KOPT-K1 (cell line): ENCODE measurements around the gene SLC46A2.

ENCODE experiments used
- H3K27ac ChIP-seq: fragments of 200-600 bp; sonication (generic); 2 replicates; pipeline ENCODE4 v1.5.1; 2016; ENCODE audit warnings: antibody characterized with exemption, mild to moderate bottlenecking, low read depth, low read length; ENCODE audit not compliant: poor library complexity, severe bottlenecking
- H3K36me3 ChIP-seq: fragments of 200-600 bp; sonication (generic); 2 replicates; pipeline ENCODE4 v1.5.1; 2017; ENCODE audit warnings: antibody characterized with exemption, mild to moderate bottlenecking, low read length, moderate library complexity; ENCODE audit not compliant: insufficient read depth
- H3K9me3 ChIP-seq: fragments of 200-600 bp; sonication (generic); 2 replicates; pipeline ENCODE4 v1.5.1; 2017; ENCODE audit warnings: antibody characterized with exemption, low read length, mild to moderate bottlenecking; ENCODE audit not compliant: insufficient read depth, poor library complexity, severe bottlenecking

SLC46A2 gene

GRCh38 chr9:112856200-112856599 lies 34.5 kb downstream of the SLC46A2 start:
- H3K36me3 ChIP-seq: no peaks in the 10 kb centered on the region
- H3K27ac ChIP-seq: no peak overlapping the region
- no peaks in the 10 kb centered on the region for H3K9me3 ChIP-seq

- Histone ChIP-seq H3K36me3 (no peaks in the 10 kb centered on the region), H3K9me3 (no peaks in the 10 kb centered on the region), H3K27ac (no peak overlapping the region)
These were observed 36.0 kb downstream of the SLC46A2 start for GRCh38 chr9:112854657-112855056.

DNA sequence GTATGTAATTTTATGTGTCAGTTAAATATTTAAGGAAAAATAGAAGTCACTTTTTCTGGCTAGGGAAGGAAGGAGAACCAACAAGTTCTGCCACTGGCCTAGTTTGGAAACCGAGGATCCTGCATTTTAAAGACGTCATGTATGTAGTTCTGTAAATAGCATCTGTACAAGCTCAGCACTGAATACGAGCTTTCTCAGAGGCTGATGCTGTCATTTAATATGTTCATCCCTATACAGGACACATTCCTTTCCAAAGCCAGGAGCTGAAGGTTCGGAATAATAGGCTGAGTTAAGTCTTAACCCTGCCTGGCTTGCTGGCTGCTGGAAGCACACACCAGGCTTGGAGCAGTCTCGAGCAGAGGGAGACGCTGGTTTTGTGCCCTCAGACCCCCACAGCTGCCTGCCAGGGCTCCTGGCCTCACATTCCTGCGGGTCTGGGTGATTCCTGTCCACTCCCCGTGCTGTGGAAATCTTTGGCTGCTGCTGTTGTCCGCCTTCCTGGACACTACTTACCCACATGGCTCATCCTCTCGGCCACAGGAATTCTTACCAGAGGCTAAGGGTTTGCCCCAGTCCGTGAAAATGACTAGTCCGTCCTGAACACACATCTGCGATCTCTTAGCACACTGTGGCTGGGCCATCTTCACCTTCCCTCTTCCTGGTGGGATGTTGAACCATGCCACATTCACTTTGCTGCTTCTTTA lies 36.6 kb downstream of the SLC46A2 start:
- H3K36me3 ChIP-seq: no peaks in the 10 kb centered on the region
- H3K9me3 ChIP-seq: no peaks in the 10 kb centered on the region
- H3K27ac ChIP-seq: no peak overlapping the region

DNA sequence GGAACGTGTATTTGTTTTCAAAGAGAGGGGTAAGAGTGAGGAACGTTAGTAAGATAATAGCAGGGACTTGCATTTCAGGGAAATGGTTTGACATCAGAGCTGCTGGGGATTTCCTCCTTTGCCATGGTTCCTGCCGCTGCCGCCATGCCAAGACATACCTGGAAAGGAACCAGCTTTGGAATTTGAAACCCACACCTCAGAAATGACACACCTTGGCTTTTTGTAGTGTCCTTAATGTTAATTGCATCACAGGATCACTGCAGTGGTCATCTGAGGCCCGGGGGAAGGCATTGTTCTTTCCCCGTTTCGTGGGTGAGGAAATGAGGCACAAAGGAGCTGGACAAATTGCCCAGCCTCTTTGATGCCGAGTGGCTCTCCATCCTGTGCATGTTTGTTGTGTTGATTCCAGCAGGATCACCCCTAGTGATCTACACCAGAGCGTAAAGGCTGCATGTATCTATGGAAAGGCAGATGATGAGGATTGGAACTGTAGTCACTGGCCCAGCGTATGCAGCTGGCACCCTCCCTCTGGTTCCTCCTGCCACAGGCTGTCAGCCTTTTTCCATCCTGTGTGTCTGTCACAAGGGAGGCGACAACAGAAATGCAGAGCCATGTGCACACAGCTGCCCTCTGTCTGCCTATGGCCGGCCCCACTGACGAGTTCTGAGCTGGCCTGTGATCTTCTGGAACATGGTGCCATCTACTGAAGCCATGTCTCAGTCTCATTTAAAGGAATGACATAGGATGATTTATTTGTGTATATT lies 37.8 kb downstream of the SLC46A2 start:
- no peaks in the 10 kb centered on the region for H3K9me3 ChIP-seq
- H3K36me3 ChIP-seq: no peaks in the 10 kb centered on the region
- no peak overlapping the region for H3K27ac ChIP-seq

DNA sequence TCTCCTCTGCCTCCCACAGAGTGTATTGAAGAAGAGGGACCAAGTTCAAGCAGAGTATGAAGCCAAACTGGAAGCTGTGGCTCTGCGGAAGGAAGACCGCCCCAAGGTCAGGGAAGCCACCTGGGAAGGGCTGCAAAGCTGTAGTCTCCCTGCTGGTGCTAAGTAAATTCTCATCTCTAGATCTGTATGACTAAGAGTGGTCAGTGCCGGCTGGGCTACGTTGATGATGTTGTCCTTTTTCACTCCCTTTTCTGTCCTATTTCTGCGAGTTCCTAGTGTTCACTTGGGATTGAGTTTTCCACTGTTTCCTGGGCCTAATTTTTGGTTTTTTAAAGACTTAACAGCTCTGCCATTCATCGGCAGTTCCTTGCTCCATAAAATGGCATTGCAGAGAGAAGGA lies 39.8 kb downstream of the SLC46A2 start:
- Histone ChIP-seq H3K27ac (no peak overlapping the region), H3K9me3 (no peaks in the 10 kb centered on the region), H3K36me3 (no peaks in the 10 kb centered on the region)

- Histone ChIP-seq H3K36me3 (no peaks in the 10 kb centered on the region), H3K27ac (no peak overlapping the region), H3K9me3 (no peaks in the 10 kb centered on the region)
These were observed 41.2 kb downstream of the SLC46A2 start for GRCh38 chr9:112849363-112849922.

DNA sequence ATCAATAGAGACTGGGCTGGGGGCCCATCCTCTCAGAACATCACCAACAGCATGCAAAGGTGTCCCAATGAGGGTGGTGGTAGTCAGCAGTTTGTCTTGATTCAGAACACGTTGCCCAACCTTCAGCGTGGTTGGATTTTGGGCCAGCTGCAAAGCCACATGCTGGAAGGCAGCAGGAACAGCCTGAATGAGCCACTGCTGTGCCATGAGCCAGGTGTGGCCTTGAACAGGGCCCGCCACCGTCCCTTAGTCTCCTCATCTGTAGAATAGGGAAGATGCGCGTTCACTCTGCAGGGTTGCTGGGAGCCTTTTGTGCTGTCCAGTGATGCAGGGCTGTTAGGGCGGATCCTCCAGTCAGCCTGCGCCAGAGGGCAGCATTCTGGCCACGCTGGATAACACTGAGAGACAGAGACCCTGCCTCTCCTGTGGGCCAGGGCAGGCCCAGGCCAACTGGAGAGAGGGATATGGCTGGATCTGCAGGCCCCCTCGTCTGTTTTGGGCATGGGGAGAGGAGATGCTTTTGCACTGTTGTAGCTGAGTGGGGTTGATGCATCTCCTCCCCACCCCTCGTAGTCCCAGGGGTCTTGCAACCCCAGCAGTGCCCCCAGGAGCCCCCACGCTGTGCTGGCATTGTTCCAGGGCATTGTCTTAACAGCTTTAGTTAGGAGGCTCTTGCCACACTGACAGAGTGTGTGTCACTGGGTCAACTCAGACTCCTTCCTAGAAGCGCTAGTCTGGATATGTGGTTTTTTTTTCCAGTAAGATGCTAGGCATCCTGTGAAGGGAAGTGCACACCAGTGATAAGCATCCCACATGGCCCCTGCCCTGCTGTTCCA lies 42.1 kb downstream of the SLC46A2 start:
- Histone ChIP-seq H3K36me3 (no peaks in the 10 kb centered on the region), H3K27ac (no peak overlapping the region), H3K9me3 (no peaks in the 10 kb centered on the region)

DNA sequence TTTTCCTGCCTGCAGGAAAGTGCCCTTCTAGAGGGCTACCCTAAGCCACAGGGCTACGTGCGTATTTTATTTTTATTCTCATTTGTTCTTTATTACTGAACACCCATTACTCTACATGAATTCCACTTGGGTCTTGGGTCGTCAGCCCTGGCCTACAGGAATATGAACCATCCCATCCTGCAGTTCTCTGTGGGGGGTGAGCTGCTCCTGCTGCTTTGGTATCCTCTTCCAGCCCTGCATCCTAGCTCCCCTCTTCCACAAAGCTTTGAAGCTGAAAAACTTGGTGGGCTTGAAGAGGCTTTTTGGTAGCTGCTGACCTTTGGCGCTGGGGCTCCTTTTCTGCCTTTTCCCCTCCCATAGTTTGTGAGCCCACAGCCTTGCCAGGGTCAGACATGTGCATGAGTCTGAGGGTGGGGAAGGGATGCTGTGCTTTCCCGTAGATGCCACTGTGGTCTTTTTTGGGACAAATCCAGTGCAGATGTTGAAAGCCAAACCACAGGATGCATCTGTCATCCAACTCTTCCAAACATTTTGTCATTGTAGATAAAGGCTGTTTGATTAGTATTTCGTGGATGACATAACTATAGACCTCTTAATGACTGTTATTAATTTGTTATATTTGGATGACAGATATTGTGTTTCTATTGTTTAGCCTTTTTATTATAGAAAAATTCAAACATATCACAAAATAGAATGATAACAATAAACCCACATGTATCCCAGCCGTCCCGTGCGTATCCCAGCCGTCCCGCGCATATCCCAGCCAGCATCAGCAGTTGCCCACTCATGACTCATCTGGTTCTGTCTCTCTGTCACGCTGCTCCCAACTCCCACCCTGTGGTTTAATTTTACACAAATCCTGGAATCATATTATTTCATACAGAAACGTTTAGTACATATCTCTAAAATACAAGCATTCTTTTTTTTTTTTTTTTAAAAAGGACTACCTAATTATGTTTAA lies 43.9 kb downstream of the SLC46A2 start:
- no peak overlapping the region for H3K27ac ChIP-seq
- no peaks in the 10 kb centered on the region for H3K36me3 ChIP-seq
- no peaks in the 10 kb centered on the region for H3K9me3 ChIP-seq

GRCh38 chr9:112844771-112845542 lies 45.7 kb downstream of the SLC46A2 start:
- no peak overlapping the region for H3K27ac ChIP-seq
- no peaks in the 10 kb centered on the region for H3K9me3 ChIP-seq
- no peaks in the 10 kb centered on the region for H3K36me3 ChIP-seq

- Histone ChIP-seq H3K27ac (no peak overlapping the region), H3K9me3 (no peaks in the 10 kb centered on the region), H3K36me3 (no peaks in the 10 kb centered on the region)
These were observed 48.1 kb downstream of the SLC46A2 start for GRCh38 chr9:112842555-112842954.

DNA sequence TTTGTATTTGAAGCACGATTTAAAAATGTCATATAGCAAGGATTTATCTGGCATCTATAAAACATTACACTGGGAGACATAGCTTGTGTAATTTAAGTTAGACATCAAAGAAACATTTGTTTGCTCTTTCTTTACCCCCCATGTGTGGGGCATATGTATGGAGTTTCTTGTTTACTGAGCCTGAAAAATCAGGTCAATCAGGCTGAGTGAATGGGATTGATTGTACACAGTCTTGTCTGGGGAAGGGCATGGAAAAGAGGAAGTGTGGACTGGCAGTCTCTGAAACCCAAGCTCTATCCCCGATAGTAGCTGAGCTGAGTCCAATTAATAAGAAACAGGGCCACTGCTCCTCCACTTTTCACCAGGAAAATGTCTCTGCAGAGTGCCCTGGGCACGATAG lies 49.4 kb downstream of the SLC46A2 start:
- H3K9me3 ChIP-seq: no peaks in the 10 kb centered on the region
- H3K36me3 ChIP-seq: no peaks in the 10 kb centered on the region
- no peak overlapping the region for H3K27ac ChIP-seq

DNA sequence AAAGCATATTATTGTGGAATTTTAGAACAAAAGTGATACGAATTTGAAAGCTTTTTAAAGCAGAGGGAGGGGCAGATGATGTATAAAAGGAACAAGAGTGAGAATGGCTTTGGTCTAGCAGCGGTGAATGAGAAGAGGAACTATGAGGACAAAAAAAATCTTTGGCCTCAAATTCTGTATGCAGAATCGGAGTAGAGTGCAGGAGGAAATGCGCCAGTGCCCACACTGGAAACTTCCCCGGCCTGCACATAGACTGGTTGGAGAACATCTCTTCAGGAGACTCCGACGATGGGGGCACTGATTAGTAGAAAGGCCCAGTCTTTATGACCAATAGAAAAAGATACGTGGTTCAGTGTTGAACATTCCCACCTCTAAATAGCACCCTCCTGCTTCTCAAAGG lies 51.3 kb downstream of the SLC46A2 start:
- H3K27ac ChIP-seq: no peak overlapping the region
- no peaks in the 10 kb centered on the region for H3K9me3 ChIP-seq
- H3K36me3 ChIP-seq: no peaks in the 10 kb centered on the region

DNA sequence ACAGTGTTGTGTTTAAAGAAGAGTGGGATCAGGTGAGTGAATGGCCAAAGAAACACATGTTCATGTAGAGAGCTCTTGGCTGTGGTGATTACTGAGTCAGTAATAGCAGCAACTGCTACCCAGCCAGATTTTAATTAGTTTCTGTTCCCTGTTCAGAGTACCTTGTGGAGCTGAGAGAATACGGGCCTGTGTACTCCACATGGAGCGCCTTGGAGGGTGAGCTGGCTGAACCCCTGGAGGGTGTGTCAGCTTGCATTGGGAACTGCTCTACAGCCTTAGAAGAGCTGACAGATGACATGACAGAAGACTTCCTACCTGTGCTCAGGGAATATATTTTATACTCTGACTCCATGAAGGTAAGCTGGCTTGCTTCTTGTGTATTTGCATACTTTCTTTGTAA lies 52.3 kb downstream of the SLC46A2 start:
- no peaks in the 10 kb centered on the region for H3K9me3 ChIP-seq
- no peak overlapping the region for H3K27ac ChIP-seq
- H3K36me3 ChIP-seq: no peaks in the 10 kb centered on the region

GRCh38 chr9:112836394-112836793 lies 54.3 kb downstream of the SLC46A2 start:
- Histone ChIP-seq H3K9me3 (no peaks in the 10 kb centered on the region), H3K36me3 (no peaks in the 10 kb centered on the region), H3K27ac (no peak overlapping the region)
